GM18499 (cell line): ENCODE results near the gene HVCN1.
"Not testable (repeated sequence)": the region's sequence is repeated elsewhere in the genome, so short reads cannot be mapped to it uniquely, and the experiment has no call there.

Source experiments
- ATAC-seq: cut with Tn5 transposase; IDR thresholded peaks from one replicate; pipeline ENCODE4 v1.9.1; 2021; ENCODE audit warnings: moderate number of reproducible peaks; ENCODE audit not compliant: insufficient read depth, unreplicated experiment

Gene HVCN1

DNA sequence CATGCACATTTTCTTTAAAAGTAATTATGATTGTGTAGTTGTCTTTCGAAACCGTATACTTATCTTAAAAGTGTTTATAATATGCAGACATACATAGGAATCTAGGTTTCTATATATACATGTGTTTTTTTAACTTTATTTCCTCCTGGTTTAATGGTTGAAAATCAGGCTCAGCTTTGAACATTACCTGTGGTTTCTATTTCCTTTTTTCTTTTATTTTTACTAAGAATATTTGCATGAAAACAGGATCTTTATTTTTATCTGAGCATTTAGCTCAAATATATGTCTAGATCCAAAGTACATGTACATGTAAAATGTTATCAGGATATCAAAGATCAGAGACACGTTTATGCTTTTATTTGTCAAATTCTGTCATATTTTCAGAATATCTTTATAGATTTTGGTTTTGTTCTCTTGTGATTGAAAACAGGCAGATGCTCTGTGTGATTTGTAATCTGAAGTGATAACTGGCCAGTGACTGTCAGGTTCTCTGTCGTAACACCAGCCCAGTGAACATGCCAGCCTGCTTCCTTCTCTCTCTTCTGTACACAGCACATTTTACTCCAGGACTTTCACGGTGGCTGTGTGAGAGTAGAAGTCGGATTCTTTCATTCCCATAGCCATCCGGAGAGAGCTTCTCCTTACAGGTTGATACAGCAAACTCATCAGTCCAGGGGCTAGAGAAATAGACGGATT lies 61.3 kb downstream of the HVCN1 start:
- no peak for ATAC-seq

DNA sequence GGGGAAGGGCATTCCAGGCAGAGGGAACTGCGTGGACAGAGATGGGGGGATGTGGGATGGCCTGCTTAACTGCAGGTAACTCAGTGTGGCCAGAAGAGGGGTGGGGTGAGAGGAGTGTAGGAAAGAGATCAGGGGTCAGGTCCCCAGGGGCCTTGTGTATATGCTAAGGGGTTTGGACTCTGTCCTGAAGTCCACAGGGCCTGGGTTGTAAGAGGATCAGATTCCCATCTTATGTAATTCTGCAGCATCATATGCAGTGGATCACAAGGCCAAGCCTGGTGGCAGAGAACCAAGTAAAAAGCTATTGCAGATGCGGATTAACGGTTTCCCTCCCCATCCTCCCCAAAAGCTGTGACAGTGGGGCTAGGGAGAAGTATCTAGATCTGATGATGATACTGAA lies 66.3 kb downstream of the HVCN1 start:
- no peak for ATAC-seq

GRCh38 chr12:110619534-110619953 lies 69.4 kb downstream of the HVCN1 start:
- ATAC-seq: no peak

GRCh38 chr12:110616471-110617115 lies 72.3 kb downstream of the HVCN1 start:
- no peak for ATAC-seq

DNA sequence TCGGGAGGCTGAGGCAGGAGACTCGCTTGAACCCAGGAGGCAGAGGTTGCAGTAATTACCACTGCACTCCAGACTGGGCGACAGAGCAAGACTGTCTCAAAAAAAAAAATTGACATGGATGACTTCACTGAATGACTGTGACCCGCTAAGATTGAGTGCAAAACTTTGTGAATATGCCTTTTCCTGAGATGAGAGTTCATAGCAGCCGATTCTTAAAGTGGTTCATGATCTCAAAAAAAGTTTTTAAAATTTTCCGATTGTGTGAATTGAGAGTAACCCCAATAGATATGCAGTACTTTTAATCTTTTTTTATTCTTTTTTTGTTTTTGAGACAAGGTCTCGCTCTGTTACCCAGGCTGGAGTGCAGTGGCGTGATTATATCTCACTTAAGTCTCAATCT lies 73.7 kb downstream of the HVCN1 start:
- ATAC-seq: no peak

DNA sequence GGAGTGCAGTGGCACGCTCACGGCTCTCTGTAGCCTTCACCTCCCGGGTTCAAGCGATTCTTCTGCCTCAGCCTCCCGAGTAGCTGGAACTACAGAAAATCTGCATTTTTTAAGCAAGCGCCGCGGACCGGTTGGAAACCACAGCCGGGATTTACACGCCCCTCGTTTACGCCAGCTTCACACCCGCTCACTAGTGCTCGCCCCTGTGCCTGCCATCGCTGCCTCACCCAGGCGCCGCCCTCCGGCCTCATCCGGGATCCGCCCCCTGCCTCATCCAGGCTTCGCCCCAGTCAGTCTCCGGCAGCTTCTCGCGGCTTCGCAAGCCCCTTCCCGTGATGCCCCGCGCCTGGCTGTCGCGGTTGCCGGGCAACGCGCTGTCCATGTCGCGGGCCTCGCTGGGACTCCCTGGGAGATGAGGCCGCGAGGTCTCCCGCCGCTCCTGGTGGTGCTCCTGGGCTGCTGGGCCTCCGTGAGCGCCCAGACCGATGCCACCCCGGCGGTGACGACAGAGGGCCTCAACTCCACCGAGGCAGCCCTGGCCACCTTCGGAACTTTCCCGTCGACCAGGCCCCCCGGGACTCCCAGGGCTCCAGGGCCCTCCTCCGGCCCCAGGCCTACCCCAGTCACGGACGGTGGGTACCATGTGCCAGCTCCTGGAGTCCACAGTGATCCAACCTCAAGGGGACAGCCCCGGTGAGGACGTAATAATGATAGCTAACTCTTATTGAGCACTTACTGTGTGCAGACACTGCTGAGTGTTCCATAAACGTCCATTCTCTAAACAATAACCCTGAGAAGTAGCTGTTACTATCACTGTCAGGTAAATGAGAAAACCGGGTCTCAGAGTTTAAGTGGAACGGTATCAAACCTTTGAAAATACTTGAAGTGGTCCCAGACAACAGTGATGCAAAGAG lies 74.9 kb downstream of the HVCN1 start, which contains the start of gene TCTN1:
Gene TCTN1, plus strand, starts transcription at position 359 of the 914 bp plus-strand sequence. Its CDS starts 54 bp downstream, at position 413.
- peak; percentile 55 for ATAC-seq

DNA sequence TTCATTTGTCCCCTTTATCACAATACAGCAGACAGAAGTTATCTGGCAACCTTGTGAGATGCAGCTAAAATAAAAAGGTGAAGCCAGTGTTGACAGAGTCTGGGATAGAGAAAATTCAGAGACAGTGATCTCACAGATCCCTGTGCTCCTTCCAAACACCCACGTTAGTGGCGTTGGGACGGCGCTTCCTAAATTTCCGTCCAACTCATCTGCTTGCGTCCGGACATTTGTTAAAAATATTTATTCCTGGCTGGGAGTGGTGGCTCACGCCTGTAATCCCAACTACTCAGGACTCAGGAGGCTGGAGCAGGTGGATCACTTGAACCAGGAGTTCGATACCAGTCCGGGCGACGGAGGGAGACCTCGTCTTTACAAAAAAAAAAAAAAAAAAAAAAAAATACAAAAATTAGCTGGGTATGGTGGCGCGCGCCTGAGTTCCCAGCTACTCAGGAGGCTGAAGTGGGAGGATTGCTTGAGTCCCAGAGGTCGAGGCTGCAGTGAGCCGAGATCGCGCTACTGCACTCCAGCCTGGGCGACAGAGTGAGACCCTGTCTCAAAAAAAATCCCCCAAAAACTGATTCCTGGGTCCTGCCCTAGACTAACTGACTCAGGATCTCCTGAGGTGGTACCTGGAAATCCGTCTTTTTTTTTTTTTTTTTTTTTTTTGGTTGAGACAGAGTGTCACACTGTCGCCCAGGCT lies 75.7 kb downstream of the HVCN1 start:
- ATAC-seq: no peak

DNA sequence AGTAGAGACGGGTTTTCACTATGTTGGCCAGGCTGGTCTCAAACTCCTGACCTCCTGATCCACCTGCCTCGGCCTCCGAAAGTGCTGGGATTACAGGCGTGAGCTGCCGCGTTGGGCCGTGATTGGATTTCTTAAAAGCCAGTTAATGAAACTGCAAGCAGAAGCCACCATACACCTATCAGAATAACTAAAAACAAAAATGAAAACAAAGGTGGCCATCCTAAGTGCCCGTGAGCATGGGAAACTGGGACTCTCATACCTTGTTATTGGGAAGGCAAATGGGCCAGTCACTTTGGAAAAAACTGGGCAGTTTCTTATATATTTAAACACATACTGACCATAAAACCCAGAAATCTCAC lies 82.7 kb downstream of the HVCN1 start:
- no peak for ATAC-seq

DNA sequence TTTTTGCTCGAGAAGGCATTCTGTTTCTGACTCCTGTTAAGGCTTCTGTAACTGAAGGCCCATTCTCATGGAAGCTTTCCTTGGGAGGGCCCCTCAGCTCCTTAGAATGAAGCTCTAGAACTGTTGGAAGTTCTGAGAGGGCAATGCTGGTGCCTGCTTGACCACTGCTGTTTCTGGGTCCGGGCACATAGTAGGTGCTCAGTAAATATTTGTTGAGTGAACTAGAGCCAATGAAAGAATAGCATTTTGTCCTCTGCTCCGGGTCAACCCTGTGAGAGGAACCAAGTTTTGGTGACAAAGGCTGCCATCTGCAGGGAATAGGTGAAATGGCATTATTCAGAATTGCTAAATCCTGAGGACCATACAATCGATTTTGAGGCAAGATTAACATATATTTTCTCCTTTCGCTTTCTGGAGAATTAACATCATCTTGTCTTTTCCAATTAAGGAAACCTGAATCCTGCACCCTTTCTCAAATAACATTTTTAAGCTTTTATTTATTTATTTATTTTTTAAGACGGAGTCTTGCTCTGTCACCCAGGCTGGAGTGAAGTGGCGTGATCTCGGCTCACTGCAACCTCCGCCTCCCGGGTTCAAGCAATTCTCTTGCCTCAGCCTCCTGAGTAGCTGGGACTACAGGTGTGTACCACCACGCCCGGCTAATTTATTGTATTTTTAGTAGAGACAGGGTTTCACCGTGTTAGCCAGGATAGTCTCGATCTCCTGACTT lies 86.7 kb downstream of the HVCN1 start:
- not testable (repeated sequence) for ATAC-seq

DNA sequence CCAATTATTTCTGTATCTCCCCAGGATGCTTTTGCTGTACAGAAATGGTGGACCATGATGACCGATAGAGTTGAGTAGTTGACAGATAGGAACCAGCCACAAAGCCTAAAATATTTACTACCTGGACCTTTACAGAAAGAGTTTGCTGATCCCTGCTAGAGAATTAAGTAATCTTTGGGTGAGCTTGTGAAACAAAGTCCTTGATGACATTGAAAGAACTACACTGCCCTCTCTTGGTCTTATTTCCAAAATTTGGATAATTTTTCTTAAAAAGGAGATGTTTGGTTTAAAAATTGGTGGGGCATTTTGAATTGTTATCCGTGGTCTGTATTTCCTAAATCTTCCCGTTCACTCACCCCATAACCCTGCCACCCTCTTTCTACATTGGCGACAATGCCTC lies 88.7 kb downstream of the HVCN1 start:
- no peak for ATAC-seq

- no peak for ATAC-seq
Observed at GRCh38 chr12:110599334-110599733, 89.6 kb downstream of the HVCN1 start.
